ENCODE data around the gene C10orf95.
"Not testable (repeated sequence)": the region's sequence is repeated elsewhere in the genome, so short reads cannot be mapped to it uniquely, and the experiment has no call there.

The C10orf95 gene

GRCh38 chr10:102458656-102459055 is 7.3 kb upstream of the C10orf95 start:
- H3K79me1 ChIP-seq (ENCODE audit: low read length) = peaks cover 11% of the 10 kb centered on the region
- H3K4me1 ChIP-seq (ENCODE audit: control insufficient read depth in 1 of 2, insufficient read depth in 2 of 2, low read length in 2 of 2) = peaks cover 14 to 17% of the 10 kb centered on the region in 2 experiments
- WGBS (ENCODE audit: extremely low coverage, insufficient coverage, insufficient read length) = no CpG with 5 or more reads among the region's 4 CpGs
- H4K12ac ChIP-seq (ENCODE audit: low read depth, low read length) = no peak overlapping the region
- no peak overlapping the region for H2BK12ac ChIP-seq (ENCODE audit: low read length)
- no peak overlapping the region for H3K23ac ChIP-seq (ENCODE audit: low read length)
- H3K14ac ChIP-seq (ENCODE audit: low read length) = no peak overlapping the region
- H2AFZ ChIP-seq (ENCODE audit: insufficient read depth, low read length, poor library complexity) = no peak overlapping the region
- no peak overlapping the region for H2BK5ac ChIP-seq (ENCODE audit: low read depth, low read length, poor library complexity)
- no peak overlapping the region for H2AK5ac ChIP-seq (ENCODE audit: low read length)
- no peaks in the 10 kb centered on the region for H3K27me3 ChIP-seq (ENCODE audit: insufficient read depth, low read length)
- DNase-seq = no peak
- no peak overlapping the region for H2BK120ac ChIP-seq (ENCODE audit: insufficient read depth, low read length, poor library complexity)
- no peak overlapping the region for H3K27ac ChIP-seq (ENCODE audit: low read depth, low read length)
- no peak overlapping the region for H3K4me2 ChIP-seq (ENCODE audit: low read length)
- H4K8ac ChIP-seq (ENCODE audit: low read depth, low read length) = no peak overlapping the region
- peaks cover 3% of the 10 kb centered on the region for H3K79me2 ChIP-seq (ENCODE audit: control insufficient read depth, insufficient read depth, low read length, poor library complexity)
- H3K9ac ChIP-seq (ENCODE audit: low read length) = no peak overlapping the region
- H3K36me3 ChIP-seq (ENCODE audit: control insufficient read depth in 1 of 2, insufficient read depth in 2 of 2, low read length in 2 of 2) = peaks cover 2 to 3% of the 10 kb centered on the region in 2 experiments
- H3K4ac ChIP-seq (ENCODE audit: low read depth, low read length) = no peak overlapping the region
- H3K4me3 ChIP-seq (ENCODE audit: low read depth, low read length) = no peak overlapping the region
- peaks cover 1% of the 10 kb centered on the region for H3K9me3 ChIP-seq (ENCODE audit: insufficient read depth, low read depth, low read length)
- no peak overlapping the region for H4K91ac ChIP-seq (ENCODE audit: low read depth, low read length)
- H3K18ac ChIP-seq (ENCODE audit: low read length) = no peak overlapping the region

- WGBS (ENCODE audit: extremely low coverage, insufficient coverage, insufficient read length) = no CpG with 5 or more reads among the region's 9 CpGs
- Histone ChIP-seq H3K79me1 (ENCODE audit: low read length) (peaks cover 13% of the 10 kb centered on the region), H2BK5ac (ENCODE audit: low read depth, low read length, poor library complexity) (no peak overlapping the region), H3K27ac (ENCODE audit: low read depth, low read length) (no peak overlapping the region), H3K36me3 (ENCODE audit: control insufficient read depth in 1 of 2, insufficient read depth in 2 of 2, low read length in 2 of 2) (peaks cover 2 to 5% of the 10 kb centered on the region in 2 experiments), H2AFZ (ENCODE audit: insufficient read depth, low read length, poor library complexity) (no peak overlapping the region), H4K8ac (ENCODE audit: low read depth, low read length) (no peak overlapping the region), H2BK120ac (ENCODE audit: insufficient read depth, low read length, poor library complexity) (no peak overlapping the region), H2AK5ac (ENCODE audit: low read length) (no peak overlapping the region), H3K4ac (ENCODE audit: low read depth, low read length) (no peak overlapping the region), H3K9ac (ENCODE audit: low read length) (no peak overlapping the region), H3K4me3 (ENCODE audit: low read depth, low read length) (no peak overlapping the region), H4K91ac (ENCODE audit: low read depth, low read length) (no peak overlapping the region), H3K27me3 (ENCODE audit: insufficient read depth, low read length) (no peaks in the 10 kb centered on the region), H3K9me3 (ENCODE audit: insufficient read depth, low read depth, low read length) (peaks cover 1% of the 10 kb centered on the region), H3K14ac (ENCODE audit: low read length) (no peak overlapping the region), H3K4me2 (ENCODE audit: low read length) (no peak overlapping the region), H4K12ac (ENCODE audit: low read depth, low read length) (no peak overlapping the region), H3K23ac (ENCODE audit: low read length) (no peak overlapping the region), H3K18ac (ENCODE audit: low read length) (no peak overlapping the region), H3K4me1 (ENCODE audit: control insufficient read depth in 1 of 2, insufficient read depth in 2 of 2, low read length in 2 of 2) (peaks cover 14 to 18% of the 10 kb centered on the region in 2 experiments), H2BK12ac (ENCODE audit: low read length) (no peak overlapping the region), H3K79me2 (ENCODE audit: control insufficient read depth, insufficient read depth, low read length, poor library complexity) (peaks cover 3% of the 10 kb centered on the region)
- no peak for DNase-seq
Observed at GRCh38 chr10:102457591-102458150, 6.3 kb upstream of the C10orf95 start.

- Histone ChIP-seq H4K8ac (ENCODE audit: low read depth, low read length) (peak overlapping the region; percentile 16), H3K4me1 (ENCODE audit: control insufficient read depth in 1 of 2, insufficient read depth in 2 of 2, low read length in 2 of 2) (peaks cover 11 to 16% of the 10 kb centered on the region in 2 experiments), H2AK5ac (ENCODE audit: low read length) (no peak overlapping the region), H3K9me3 (ENCODE audit: insufficient read depth, low read depth, low read length) (peaks cover 1% of the 10 kb centered on the region), H3K36me3 (ENCODE audit: control insufficient read depth in 1 of 2, insufficient read depth in 2 of 2, low read length in 2 of 2) (peaks cover 5 to 6% of the 10 kb centered on the region in 2 experiments), H3K79me2 (ENCODE audit: control insufficient read depth, insufficient read depth, low read length, poor library complexity) (peaks cover 3% of the 10 kb centered on the region), H2BK5ac (ENCODE audit: low read depth, low read length, poor library complexity) (no peak overlapping the region), H3K27me3 (ENCODE audit: insufficient read depth, low read length) (no peaks in the 10 kb centered on the region), H2BK120ac (ENCODE audit: insufficient read depth, low read length, poor library complexity) (peak overlapping the region; percentile 91), H2BK12ac (ENCODE audit: low read length) (no peak overlapping the region), H3K4ac (ENCODE audit: low read depth, low read length) (no peak overlapping the region), H4K12ac (ENCODE audit: low read depth, low read length) (no peak overlapping the region), H3K9ac (ENCODE audit: low read length) (no peak overlapping the region), H3K27ac (ENCODE audit: low read depth, low read length) (peak overlapping the region; percentile 60), H3K79me1 (ENCODE audit: low read length) (peaks cover 14% of the 10 kb centered on the region), H3K23ac (ENCODE audit: low read length) (no peak overlapping the region), H3K14ac (ENCODE audit: low read length) (peak overlapping the region; percentile 52), H4K91ac (ENCODE audit: low read depth, low read length) (peak overlapping the region; percentile 65), H3K4me2 (ENCODE audit: low read length) (no peak overlapping the region), H2AFZ (ENCODE audit: insufficient read depth, low read length, poor library complexity) (no peak overlapping the region), H3K4me3 (ENCODE audit: low read depth, low read length) (no peak overlapping the region), H3K18ac (ENCODE audit: low read length) (no peak overlapping the region)
- peak; percentile 77 to 86 for DNase-seq
- no CpG with 5 or more reads among the region's 7 CpGs for WGBS (ENCODE audit: extremely low coverage, insufficient coverage, insufficient read length)
Observed at GRCh38 chr10:102455893-102456471, 4.6 kb upstream of the C10orf95 start.

- peak; percentile 87 to 92 for DNase-seq
Observed at GRCh38 chr10:102454662-102455487, 3.5 kb upstream of the C10orf95 start.

More at GRCh38 chr10:102454662-102455487, 3.5 kb upstream of the C10orf95 start:
- H3K27me3 ChIP-seq (ENCODE audit: insufficient read depth, low read length); H2BK120ac ChIP-seq (ENCODE audit: insufficient read depth, low read length, poor library complexity); H3K4ac ChIP-seq (ENCODE audit: low read depth, low read length); H3K79me2 ChIP-seq (ENCODE audit: control insufficient read depth, insufficient read depth, low read length, poor library complexity); H3K23ac ChIP-seq (ENCODE audit: low read length); H3K36me3 ChIP-seq (ENCODE audit: control insufficient read depth in 1 of 2, insufficient read depth in 2 of 2, low read length in 2 of 2); H2AFZ ChIP-seq (ENCODE audit: insufficient read depth, low read length, poor library complexity); H3K14ac ChIP-seq (ENCODE audit: low read length); H3K9me3 ChIP-seq (ENCODE audit: insufficient read depth, low read depth, low read length); H4K12ac ChIP-seq (ENCODE audit: low read depth, low read length); H3K4me3 ChIP-seq (ENCODE audit: low read depth, low read length); H2BK12ac ChIP-seq (ENCODE audit: low read length); H2AK5ac ChIP-seq (ENCODE audit: low read length); H3K4me2 ChIP-seq (ENCODE audit: low read length); H4K8ac ChIP-seq (ENCODE audit: low read depth, low read length); H3K18ac ChIP-seq (ENCODE audit: low read length); H3K9ac ChIP-seq (ENCODE audit: low read length): not testable (repeated sequence)
- peak overlapping the region; percentile 69 for H3K27ac ChIP-seq (ENCODE audit: low read depth, low read length)
- H4K91ac ChIP-seq (ENCODE audit: low read depth, low read length) = peak overlapping the region; percentile 41
- peak overlapping the region; percentile 22 for H2BK5ac ChIP-seq (ENCODE audit: low read depth, low read length, poor library complexity)
- no CpG with 5 or more reads among the region's 13 CpGs for WGBS (ENCODE audit: extremely low coverage, insufficient coverage, insufficient read length)
- H3K79me1 ChIP-seq (ENCODE audit: low read length) = peaks cover 21% of the 10 kb centered on the region
- H3K4me1 ChIP-seq (ENCODE audit: control insufficient read depth in 1 of 2, insufficient read depth in 2 of 2, low read length in 2 of 2) = peaks cover 6 to 12% of the 10 kb centered on the region in 2 experiments
